ENCODE results near the gene INAVA. TPM values are rescaled to one million over a fixed set of nuclear protein-coding genes. Genes with fewer than 3 reads are reported as not detected.

The INAVA gene
- polyA plus RNA-seq, 2 of the 4 experiments (the other 2 are of a cell fraction) = 40.0 to 43.7 TPM

GRCh38 chr1:200893411-200893901, 1.2 kb upstream of the INAVA start (continued):
- TF ChIP-seq BCL3 (IDR thresholded peaks at IDR 0.05) (peak; percentile 55; the same call in 1 of the 3 replicates), ZFP36 (IDR thresholded peaks at IDR 0.05; ENCODE audit: borderline replicate concordance, partially characterized antibody) (no peak), POLR2A (IDR thresholded peaks at IDR 0.05; ENCODE audit: low read length) (no peak), FOSL2 (IDR thresholded peaks at IDR 0.05) (no peak), FOSL2 (CRISPR knock-in tag; IDR thresholded peaks at IDR 0.05) (peak; percentile 27; the same call in 1 of the 2 replicates), ESRRA (IDR thresholded peaks at IDR 0.05; ENCODE audit: borderline replicate concordance, low read length) (no peak), BHLHE40 (IDR thresholded peaks at IDR 0.05; ENCODE audit: low read depth, low read length) (no peak), ZSCAN20 (CRISPR knock-in tag; IDR thresholded peaks at IDR 0.05) (no peak), RFX5 (IDR thresholded peaks at IDR 0.05) (no peak), HEYL (CRISPR knock-in tag; IDR thresholded peaks at IDR 0.05) (no peak), NR3C1 (IDR thresholded peaks at IDR 0.05) (no peak), CHD2 (IDR thresholded peaks at IDR 0.05; ENCODE audit: low read length, partially characterized antibody) (peak; percentile 34), MAX (IDR thresholded peaks at IDR 0.05) (peak; percentile 12; the same call in 1 of the 2 replicates), NPAS2 (CRISPR knock-in tag; IDR thresholded peaks at IDR 0.05; ENCODE audit: borderline replicate concordance) (no peak), RNF2 (IDR thresholded peaks at IDR 0.05; ENCODE audit: borderline replicate concordance, low read depth) (no peak), CHD4 (IDR thresholded peaks at IDR 0.05; ENCODE audit: borderline replicate concordance) (no peak), PHF8 (IDR thresholded peaks at IDR 0.05; ENCODE audit: borderline replicate concordance, low read depth) (no peak), ZNF302 (CRISPR knock-in tag; IDR thresholded peaks at IDR 0.05) (no peak; the same call in 1 of the 2 replicates), RARB (CRISPR knock-in tag; IDR thresholded peaks at IDR 0.05) (no peak), GATA3 (IDR thresholded peaks at IDR 0.05; ENCODE audit: borderline replicate concordance) (peak; percentile 54), TP53 (CRISPR knock-in tag; IDR thresholded peaks at IDR 0.05) (no peak), HDAC2 (IDR thresholded peaks at IDR 0.05) (no peak), KDM1A (IDR thresholded peaks at IDR 0.05; ENCODE audit: low read depth) (no peak), JUNB (IDR thresholded peaks at IDR 0.05) (no peak), EHMT2 (IDR thresholded peaks at IDR 0.05; ENCODE audit: low read depth) (no peak), RCOR1 (IDR thresholded peaks at IDR 0.05; ENCODE audit: low read depth, low read length) (no peak), FOXS1 (CRISPR knock-in tag; IDR thresholded peaks at IDR 0.05) (no peak), ELK1 (IDR thresholded peaks at IDR 0.05; ENCODE audit: low read depth, low read length) (no peak), NFE2L2 (conservative IDR thresholded peaks at IDR 0.05; ENCODE audit: low read length) (no peak), POLR2AphosphoS2 (conservative IDR thresholded peaks at IDR 0.05; ENCODE audit: low read length) (no peak), CBX2 (IDR thresholded peaks at IDR 0.05; ENCODE audit: borderline replicate concordance, low read depth) (no peak), CBX8 (IDR thresholded peaks at IDR 0.05) (no peak), SREBF2 (IDR thresholded peaks at IDR 0.05) (no peak), EP300 (IDR thresholded peaks at IDR 0.05) (peak; percentile 45 to 69; a peak in 2 of 5 replicates), EHF (CRISPR knock-in tag; IDR thresholded peaks at IDR 0.05) (no peak), CEBPB (IDR thresholded peaks at IDR 0.05) (0 out of 4 replicates have a peak, but pooled peaks of 1 of the 2 experiments have one; percentile 2)
- TF ChIP-seq, protein P1, sequence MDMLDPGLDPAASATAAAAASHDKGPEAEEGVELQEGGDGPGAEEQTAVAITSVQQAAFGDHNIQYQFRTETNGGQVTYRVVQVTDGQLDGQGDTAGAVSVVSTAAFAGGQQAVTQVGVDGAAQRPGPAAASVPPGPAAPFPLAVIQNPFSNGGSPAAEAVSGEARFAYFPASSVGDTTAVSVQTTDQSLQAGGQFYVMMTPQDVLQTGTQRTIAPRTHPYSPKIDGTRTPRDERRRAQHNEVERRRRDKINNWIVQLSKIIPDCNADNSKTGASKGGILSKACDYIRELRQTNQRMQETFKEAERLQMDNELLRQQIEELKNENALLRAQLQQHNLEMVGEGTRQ (IDR thresholded peaks at IDR 0.05) = no peak
- TF ChIP-seq, protein P2, sequence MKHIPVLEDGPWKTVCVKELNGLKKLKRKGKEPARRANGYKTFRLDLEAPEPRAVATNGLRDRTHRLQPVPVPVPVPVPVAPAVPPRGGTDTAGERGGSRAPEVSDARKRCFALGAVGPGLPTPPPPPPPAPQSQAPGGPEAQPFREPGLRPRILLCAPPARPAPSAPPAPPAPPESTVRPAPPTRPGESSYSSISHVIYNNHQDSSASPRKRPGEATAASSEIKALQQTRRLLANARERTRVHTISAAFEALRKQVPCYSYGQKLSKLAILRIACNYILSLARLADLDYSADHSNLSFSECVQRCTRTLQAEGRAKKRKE (CRISPR knock-in tag; IDR thresholded peaks at IDR 0.05; ENCODE audit: low read depth) = no peak
- TF ChIP-seq, protein P3, sequence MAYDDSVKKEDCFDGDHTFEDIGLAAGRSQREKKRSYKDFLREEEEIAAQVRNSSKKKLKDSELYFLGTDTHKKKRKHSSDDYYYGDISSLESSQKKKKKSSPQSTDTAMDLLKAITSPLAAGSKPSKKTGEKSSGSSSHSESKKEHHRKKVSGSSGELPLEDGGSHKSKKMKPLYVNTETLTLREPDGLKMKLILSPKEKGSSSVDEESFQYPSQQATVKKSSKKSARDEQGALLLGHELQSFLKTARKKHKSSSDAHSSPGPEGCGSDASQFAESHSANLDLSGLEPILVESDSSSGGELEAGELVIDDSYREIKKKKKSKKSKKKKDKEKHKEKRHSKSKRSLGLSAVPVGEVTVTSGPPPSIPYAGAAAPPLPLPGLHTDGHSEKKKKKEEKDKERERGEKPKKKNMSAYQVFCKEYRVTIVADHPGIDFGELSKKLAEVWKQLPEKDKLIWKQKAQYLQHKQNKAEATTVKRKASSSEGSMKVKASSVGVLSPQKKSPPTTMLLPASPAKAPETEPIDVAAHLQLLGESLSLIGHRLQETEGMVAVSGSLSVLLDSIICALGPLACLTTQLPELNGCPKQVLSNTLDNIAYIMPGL (CRISPR knock-in tag; IDR thresholded peaks at IDR 0.05; ENCODE audit: borderline replicate concordance) = no peak
- TF ChIP-seq, protein P4, sequence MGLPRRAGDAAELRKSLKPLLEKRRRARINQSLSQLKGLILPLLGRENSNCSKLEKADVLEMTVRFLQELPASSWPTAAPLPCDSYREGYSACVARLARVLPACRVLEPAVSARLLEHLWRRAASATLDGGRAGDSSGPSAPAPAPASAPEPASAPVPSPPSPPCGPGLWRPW (IDR thresholded peaks at IDR 0.05) = no peak
